ENCODE measurements around the gene PRKAG2.
"Not testable (repeated sequence)": the region's sequence is repeated elsewhere in the genome, so short reads cannot be mapped to it uniquely, and the experiment has no call there.

The PRKAG2 gene

GRCh38 chr7:151519765-151520418, 357.0 kb downstream of the PRKAG2 start, which contains the start of gene RHEB:
Gene RHEB, minus strand, starts transcription at chr7:151519895. Its CDS starts 384 bp downstream, at chr7:151519511.
- H3K4me3 Mint-ChIP-seq, result peak within 1 kb of the TSS; percentile 85 to 92
- H3K27me3 Mint-ChIP-seq, result peaks cover 0 to 7% of the 10 kb centered on the region in 2 donors
- DNase-seq (peak; percentile 98), ATAC-seq (replicated peaks) (peak; percentile 88 to 89)
- H3K36me3 Mint-ChIP-seq, result peaks cover 12 to 20% of the 10 kb centered on the region in 2 donors
- H3K9me3 Mint-ChIP-seq, result no peaks in the 10 kb centered on the region
- H3K4me1 Mint-ChIP-seq, result peaks cover 25 to 42% of the 10 kb centered on the region in 2 donors
- H3K27ac Mint-ChIP-seq, result peak within 1 kb of the TSS; percentile 94

GRCh38 chr7:151518947-151519764, 357.8 kb downstream of the PRKAG2 start:
- peaks cover 12 to 22% of the 10 kb centered on the region in 2 donors for H3K36me3 Mint-ChIP-seq
- not testable (repeated sequence) for H3K9me3 Mint-ChIP-seq, H3K27me3 Mint-ChIP-seq
- peak overlapping the region; percentile 85 to 92 for H3K4me3 Mint-ChIP-seq
- ATAC-seq (replicated peaks) (peak; percentile 66 to 76), DNase-seq (peak; percentile 50)
- H3K4me1 Mint-ChIP-seq, result peaks cover 27 to 45% of the 10 kb centered on the region in 2 donors
- H3K27ac Mint-ChIP-seq, result peak overlapping the region; percentile 94

DNA sequence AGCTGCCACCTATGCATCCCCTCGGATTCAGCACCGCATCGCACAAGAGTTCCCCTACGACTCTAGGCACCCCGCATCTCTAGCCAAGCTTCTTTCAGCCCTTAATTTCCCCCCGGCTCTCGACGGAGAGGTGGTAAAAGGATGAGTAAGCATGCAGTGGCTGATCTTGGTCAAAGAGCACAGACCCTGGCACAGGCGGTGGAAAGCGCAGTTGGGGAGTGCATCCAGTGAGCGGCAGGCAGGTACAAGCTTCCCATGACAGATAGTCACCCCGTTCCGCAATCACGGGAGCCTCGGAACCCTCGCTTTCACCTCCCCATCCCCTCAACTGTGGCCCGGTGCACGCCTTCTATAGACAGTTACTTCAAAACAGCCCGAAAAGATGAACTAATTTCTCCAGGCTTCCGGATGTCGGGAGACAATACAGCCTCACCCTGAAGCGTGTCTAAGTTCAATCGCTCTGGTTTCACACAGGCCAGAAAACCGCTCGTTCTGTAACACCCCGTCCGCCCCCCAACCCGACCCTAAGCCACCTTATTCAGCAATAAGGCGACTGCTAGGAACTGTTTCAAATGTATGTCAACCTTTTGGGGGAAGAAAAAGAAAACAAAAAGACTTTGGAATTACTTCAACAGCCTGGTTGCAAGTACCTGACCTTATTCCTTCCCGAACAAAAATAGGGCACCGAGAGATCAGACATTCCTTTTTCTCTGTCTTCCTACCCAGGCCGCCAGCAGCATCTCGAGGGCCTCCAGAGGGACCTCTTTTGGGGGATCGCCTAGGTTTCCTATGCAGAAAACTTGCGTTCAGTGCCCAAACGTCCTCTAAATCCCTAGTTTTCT, 358.6 kb downstream of the PRKAG2 start:
- Mint-ChIP-seq H3K27me3 (peaks cover 0 to 4% of the 10 kb centered on the region in 2 donors), H3K36me3 (peaks cover 12 to 27% of the 10 kb centered on the region in 2 donors), H3K27ac (peak overlapping the region; percentile 94), H3K4me1 (peaks cover 27 to 45% of the 10 kb centered on the region in 2 donors), H3K9me3 (no peaks in the 10 kb centered on the region), H3K4me3 (peak overlapping the region; percentile 85 to 92)
- ATAC-seq (replicated peaks) (peak in 1 of 2 donors; percentile 6), DNase-seq (peak; percentile 16)

DNA sequence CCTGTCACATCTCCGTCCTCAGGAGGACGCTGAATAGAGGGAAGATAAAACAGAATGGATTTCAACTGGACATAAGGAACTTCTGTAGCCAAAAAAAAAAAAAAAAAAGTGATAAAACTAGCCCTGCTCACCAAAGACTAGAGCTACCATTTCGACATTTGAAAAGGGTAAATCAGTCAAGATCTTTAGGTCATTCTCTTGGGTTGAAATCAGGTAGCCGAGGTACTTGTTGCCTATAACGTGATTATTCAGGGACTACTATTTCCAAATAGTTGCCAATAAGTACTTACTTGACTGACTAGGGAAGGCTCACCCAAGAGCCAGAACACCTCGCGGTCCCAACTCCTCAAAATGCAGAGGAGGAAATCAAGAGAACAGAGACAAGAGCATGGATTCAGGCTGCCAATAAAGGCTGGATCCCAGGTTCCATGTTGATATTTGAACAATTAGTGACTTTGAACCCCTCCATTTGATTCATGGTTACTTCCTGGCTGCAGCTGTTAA, 359.3 kb downstream of the PRKAG2 start:
- Mint-ChIP-seq H3K27me3 (no peaks in the 10 kb centered on the region), H3K4me3 (peak overlapping the region; percentile 85 to 92), H3K9me3 (no peaks in the 10 kb centered on the region), H3K27ac (peak overlapping the region; percentile 94), H3K4me1 (peaks cover 27 to 46% of the 10 kb centered on the region in 2 donors), H3K36me3 (peaks cover 12 to 27% of the 10 kb centered on the region in 2 donors)
- DNase-seq, result no peak
- no peak for ATAC-seq (replicated peaks)

DNA sequence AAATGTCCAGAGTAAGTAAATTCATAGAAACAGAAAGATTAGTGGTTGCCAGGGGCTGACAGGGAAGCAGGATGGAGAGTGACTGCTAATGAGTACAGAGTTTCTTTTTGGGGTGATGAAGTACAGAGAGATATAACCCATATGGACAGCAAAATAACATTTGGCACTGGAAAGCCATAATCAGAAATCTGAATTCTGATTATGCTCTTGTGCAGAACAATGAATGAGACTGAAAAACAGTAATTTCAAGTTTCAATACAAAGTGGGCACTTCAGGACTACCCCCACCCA, 361.7 kb downstream of the PRKAG2 start:
- no peak for ATAC-seq (replicated peaks)
- no peaks in the 10 kb centered on the region for H3K27me3 Mint-ChIP-seq
- H3K4me1 Mint-ChIP-seq, result peaks cover 33 to 63% of the 10 kb centered on the region in 2 donors
- no peaks in the 10 kb centered on the region for H3K9me3 Mint-ChIP-seq
- no peak for DNase-seq
- peak overlapping the region in 1 of 2 donors; percentile 36 for H3K4me3 Mint-ChIP-seq
- peaks cover 12 to 30% of the 10 kb centered on the region in 2 donors for H3K36me3 Mint-ChIP-seq
- peak overlapping the region; percentile 48 for H3K27ac Mint-ChIP-seq

DNA sequence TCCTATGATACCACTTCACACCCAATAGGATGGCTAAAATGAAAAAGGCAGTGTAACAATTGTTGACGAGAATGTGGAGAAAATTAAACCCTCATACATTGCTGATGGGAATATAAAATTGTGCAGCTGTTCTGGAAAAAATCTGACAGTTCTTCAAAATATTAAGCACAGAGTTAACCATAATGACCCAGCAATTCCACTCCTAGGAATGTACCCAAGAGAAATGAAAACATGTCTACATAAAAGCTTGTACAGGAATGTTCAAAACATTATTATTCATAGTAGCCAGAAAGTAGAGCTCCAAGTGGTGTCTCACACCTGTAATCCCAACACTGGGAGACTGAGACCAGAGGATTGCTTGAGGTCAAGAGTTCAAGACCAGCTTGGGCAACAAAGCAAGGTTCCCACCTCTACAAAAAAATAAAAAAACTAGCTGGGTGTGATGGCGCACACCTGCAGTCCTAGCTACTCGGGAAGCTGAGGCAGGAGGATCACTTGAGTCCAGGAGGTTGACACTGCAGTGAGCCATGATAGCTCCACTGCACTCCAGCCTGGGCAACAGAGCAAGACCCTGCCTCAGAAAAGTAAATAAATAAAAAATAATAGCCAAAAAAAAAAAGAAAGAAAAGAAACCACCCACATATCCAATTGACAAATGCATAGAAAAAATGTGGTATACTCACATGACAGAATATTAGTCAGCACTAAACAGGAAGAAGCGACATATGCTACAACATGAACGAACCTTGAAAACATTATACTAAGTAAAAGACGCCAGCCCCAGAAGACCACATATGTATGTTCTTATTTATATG, 362.2 kb downstream of the PRKAG2 start:
- ATAC-seq (replicated peaks), result no peak

GRCh38 chr7:151513133-151513532, 363.8 kb downstream of the PRKAG2 start:
- no peaks in the 10 kb centered on the region for H3K27me3 Mint-ChIP-seq
- H3K9me3 Mint-ChIP-seq, result no peaks in the 10 kb centered on the region
- no peak for ATAC-seq (replicated peaks)
- DNase-seq, result no peak
- peaks cover 12 to 32% of the 10 kb centered on the region in 2 donors for H3K36me3 Mint-ChIP-seq
- H3K4me3 Mint-ChIP-seq, result no peak overlapping the region
- peaks cover 38 to 67% of the 10 kb centered on the region in 2 donors for H3K4me1 Mint-ChIP-seq
- H3K27ac Mint-ChIP-seq, result no peak overlapping the region

More for the DNA sequence above, 362.2 kb downstream of the PRKAG2 start:
- peaks cover 12 to 30% of the 10 kb centered on the region in 2 donors for H3K36me3 Mint-ChIP-seq
- peaks cover 34 to 65% of the 10 kb centered on the region in 2 donors for H3K4me1 Mint-ChIP-seq
- no peaks in the 10 kb centered on the region for H3K9me3 Mint-ChIP-seq
- peak overlapping the region; percentile 48 for H3K27ac Mint-ChIP-seq
- H3K27me3 Mint-ChIP-seq, result no peaks in the 10 kb centered on the region
- no peak for DNase-seq
- peak overlapping the region in 1 of 2 donors; percentile 36 for H3K4me3 Mint-ChIP-seq

- ATAC-seq (replicated peaks) (no peak), DNase-seq (no peak)
- Mint-ChIP-seq H3K4me1 (peaks cover 34 to 67% of the 10 kb centered on the region in 2 donors), H3K27ac (no peak overlapping the region), H3K4me3 (no peak overlapping the region), H3K27me3 (no peaks in the 10 kb centered on the region), H3K36me3 (peaks cover 12 to 27% of the 10 kb centered on the region in 2 donors), H3K9me3 (no peaks in the 10 kb centered on the region)
Measured at GRCh38 chr7:151512353-151512752, 364.6 kb downstream of the PRKAG2 start.

- Mint-ChIP-seq H3K9me3 (no peaks in the 10 kb centered on the region), H3K36me3 (peaks cover 11 to 24% of the 10 kb centered on the region in 2 donors), H3K27me3 (no peaks in the 10 kb centered on the region), H3K4me1 (peaks cover 37 to 67% of the 10 kb centered on the region in 2 donors), H3K27ac (no peak overlapping the region), H3K4me3 (no peak overlapping the region)
- no peak for DNase-seq
- ATAC-seq (replicated peaks), result no peak
Measured at GRCh38 chr7:151511946-151512345, 365.0 kb downstream of the PRKAG2 start.

DNA sequence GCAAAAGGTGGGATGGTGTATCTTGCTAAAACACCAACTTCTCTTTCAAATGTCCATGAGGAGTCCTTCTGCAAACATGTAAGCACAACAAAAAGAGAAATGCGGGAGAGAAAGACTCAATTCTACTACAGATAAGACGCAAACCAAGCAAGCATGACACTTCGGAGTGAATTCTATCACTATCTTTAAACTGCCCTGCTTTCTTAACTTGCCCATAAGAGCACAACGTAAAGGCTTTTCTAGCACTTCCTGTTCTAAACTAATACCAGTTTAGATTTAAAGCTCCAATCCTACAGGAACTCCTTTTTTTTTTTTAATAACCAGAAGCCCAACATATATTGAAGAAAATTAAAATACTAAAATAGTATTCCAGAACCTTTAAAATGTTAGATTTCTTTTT, 365.6 kb downstream of the PRKAG2 start:
- peaks cover 8 to 22% of the 10 kb centered on the region in 2 donors for H3K36me3 Mint-ChIP-seq
- peaks cover 37 to 64% of the 10 kb centered on the region in 2 donors for H3K4me1 Mint-ChIP-seq
- DNase-seq, result no peak
- no peaks in the 10 kb centered on the region for H3K27me3 Mint-ChIP-seq
- peak overlapping the region; percentile 33 for H3K27ac Mint-ChIP-seq
- no peak overlapping the region for H3K4me3 Mint-ChIP-seq
- H3K9me3 Mint-ChIP-seq, result no peaks in the 10 kb centered on the region
- no peak for ATAC-seq (replicated peaks)

DNA sequence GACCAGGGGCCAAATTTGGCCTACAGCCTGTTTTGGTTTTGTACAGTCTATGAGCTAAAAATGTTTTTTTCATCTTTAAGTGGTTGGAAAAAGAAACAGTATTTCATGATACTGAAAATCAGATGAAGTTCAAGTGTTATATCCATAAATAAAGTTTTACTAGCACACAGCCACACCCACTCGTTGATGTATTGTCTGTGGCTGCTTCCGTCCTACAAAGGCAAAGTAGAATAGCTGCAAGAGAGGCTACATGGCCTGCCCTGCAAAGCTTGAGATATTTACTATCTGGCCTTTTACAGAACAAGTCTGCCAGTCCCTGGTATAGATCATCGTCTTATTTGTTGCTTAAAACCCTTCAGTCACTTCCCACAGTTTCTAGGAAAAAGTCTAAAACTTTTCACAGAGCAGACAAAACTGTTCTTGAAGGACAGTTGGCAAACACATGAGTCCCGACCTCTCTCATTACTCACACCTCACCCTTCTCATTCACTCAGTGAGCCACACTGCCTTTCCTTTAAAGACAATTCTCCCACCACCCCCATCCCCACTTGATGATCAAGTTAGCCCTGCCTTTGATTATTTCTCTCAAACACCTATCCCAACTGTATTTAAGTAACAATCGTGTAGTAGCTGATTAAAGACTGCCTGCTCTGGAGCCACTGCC, 367.1 kb downstream of the PRKAG2 start:
- Mint-ChIP-seq H3K9me3 (no peaks in the 10 kb centered on the region), H3K4me3 (no peak overlapping the region), H3K27ac (no peak overlapping the region), H3K4me1 (peaks cover 30 to 62% of the 10 kb centered on the region in 2 donors), H3K27me3 (no peaks in the 10 kb centered on the region), H3K36me3 (peaks cover 0 to 17% of the 10 kb centered on the region in 2 donors)
- DNase-seq, result no peak
- ATAC-seq (replicated peaks), result no peak

DNA sequence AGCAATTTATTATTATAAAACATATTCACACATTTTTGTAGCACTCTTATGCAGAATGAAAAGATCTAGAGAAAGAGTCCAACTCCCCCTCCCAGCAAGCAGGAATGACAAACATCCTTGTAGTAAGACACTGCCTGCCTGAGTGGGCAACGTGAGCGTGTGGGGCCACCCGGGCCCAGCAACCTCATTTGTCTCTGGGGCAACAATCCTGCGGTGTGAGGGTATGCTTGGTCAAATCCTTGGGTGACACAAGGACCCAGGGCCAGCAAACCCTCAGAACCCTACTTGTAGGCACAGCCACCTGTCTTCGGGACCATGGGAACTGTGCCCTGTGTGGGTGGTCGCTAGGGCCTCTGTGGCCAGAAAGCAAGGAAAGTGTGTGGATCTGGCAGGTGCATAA, 367.9 kb downstream of the PRKAG2 start:
- Mint-ChIP-seq H3K4me1 (peaks cover 27 to 60% of the 10 kb centered on the region in 2 donors), H3K36me3 (peaks cover 0 to 13% of the 10 kb centered on the region in 2 donors), H3K27me3 (no peaks in the 10 kb centered on the region), H3K27ac (no peak overlapping the region), H3K9me3 (no peaks in the 10 kb centered on the region), H3K4me3 (no peak overlapping the region)
- no peak for DNase-seq
- no peak for ATAC-seq (replicated peaks)

- ATAC-seq (replicated peaks), result no peak
- H3K27me3 Mint-ChIP-seq, result no peaks in the 10 kb centered on the region
Measured at GRCh38 chr7:151507806-151508205, 369.1 kb downstream of the PRKAG2 start.

More at GRCh38 chr7:151507806-151508205, 369.1 kb downstream of the PRKAG2 start:
- H3K9me3 Mint-ChIP-seq, result no peaks in the 10 kb centered on the region
- DNase-seq, result no peak
- no peak overlapping the region for H3K27ac Mint-ChIP-seq
- H3K36me3 Mint-ChIP-seq, result peaks cover 0 to 15% of the 10 kb centered on the region in 2 donors
- peaks cover 27 to 66% of the 10 kb centered on the region in 2 donors for H3K4me1 Mint-ChIP-seq
- H3K4me3 Mint-ChIP-seq, result no peak overlapping the region

Data from stimulated activated naive B cell treated with anti-CD40 and anti-IgM and Interleukin-4, amounts not matched to agents 10 μg/mL and 1 μg/mL and 100 μg/mL, for 72 hours (primary cell).